GM04504 (cell line): Measurements from ENCODE around the gene TAF11L12.
"Not testable (repeated sequence)": the region's sequence is repeated elsewhere in the genome, so short reads cannot be mapped to it uniquely, and the experiment has no call there.

Source experiments
- DNase-seq: peaks from one replicate; pipeline ENCODE4 v3.0.0-alpha.2; 2012; ENCODE audit warnings: low read depth

Gene TAF11L12

DNA sequence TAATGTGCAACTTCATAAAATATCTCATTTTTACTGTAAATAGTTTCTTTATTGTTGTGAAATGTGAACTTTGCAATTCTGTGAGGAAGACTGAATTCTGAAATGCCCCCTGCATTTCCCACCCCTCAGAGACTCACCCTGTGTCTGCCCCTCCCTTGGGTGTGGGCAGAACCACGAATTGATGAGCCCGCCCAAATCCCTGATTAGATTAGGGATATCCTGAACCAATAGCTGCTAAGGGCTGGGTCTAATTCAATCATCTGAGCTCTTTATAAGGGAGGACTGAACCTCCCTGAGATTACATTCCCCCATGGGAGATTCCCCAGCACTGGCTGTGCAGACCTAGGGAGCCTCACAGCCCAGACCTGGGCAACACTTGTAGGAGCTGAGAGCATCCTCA is at the start of gene TAF11L12:
Gene TAF11L12 (plus strand): TSS at position 301 of the 400 bp plus-strand sequence.
- not testable (repeated sequence) for DNase-seq

GRCh38 chr5:17585658-17586057 is 24.5 kb upstream of the TAF11L12 start, which contains the start of gene TAF11L7:
TAF11L7 (minus strand) TSS chr5:17585758.
- DNase-seq = not testable (repeated sequence)

DNA sequence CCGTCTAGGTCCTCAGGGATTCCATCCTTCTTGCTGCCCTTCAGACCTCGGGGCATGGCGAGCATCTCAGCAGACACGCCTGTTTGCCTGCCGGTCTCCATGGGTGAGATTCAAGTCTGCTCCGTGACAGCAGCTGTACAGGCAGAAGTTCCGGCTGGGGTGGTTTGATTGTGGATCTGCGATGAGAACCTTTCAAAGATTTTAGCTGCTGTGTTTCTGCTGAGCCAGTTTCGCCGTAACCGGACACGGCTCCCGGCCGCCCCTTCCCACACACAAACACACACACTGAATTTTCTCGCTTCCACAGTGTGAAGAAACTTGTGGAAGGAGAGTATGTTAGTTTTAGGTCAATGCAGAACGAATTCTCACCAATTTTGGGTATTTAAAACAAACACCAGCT is 19.3 kb upstream of the TAF11L12 start, which contains the start of gene TAF11L8:
Gene TAF11L8 (minus strand): TSS at position 101 of the 400 bp plus-strand sequence.
- not testable (repeated sequence) for DNase-seq

- not testable (repeated sequence) for DNase-seq
Observed at GRCh38 chr5:17594255-17594654, 15.9 kb upstream of the TAF11L12 start, which contains the start of gene TAF11L9. TAF11L9 (minus strand) TSS chr5:17594394.

GRCh38 chr5:17597728-17598127 is 12.5 kb upstream of the TAF11L12 start, which contains the start of gene TAF11L10:
TAF11L10 (minus strand) TSS chr5:17597828.
- DNase-seq = not testable (repeated sequence)

GRCh38 chr5:17603880-17604279 is 6.3 kb upstream of the TAF11L12 start, which contains the start of gene TAF11L11:
TAF11L11 (plus strand) TSS chr5:17604183.
- DNase-seq = not testable (repeated sequence)

- DNase-seq = no peak
Observed at GRCh38 chr5:17604951-17605350, 5.2 kb upstream of the TAF11L12 start.

GRCh38 chr5:17607461-17607860 is 2.7 kb upstream of the TAF11L12 start:
- DNase-seq = not testable (repeated sequence)

- DNase-seq = no peak
Observed at GRCh38 chr5:17614872-17615605, 4.8 kb downstream of the TAF11L12 start.

GRCh38 chr5:17619354-17619753 is 9.2 kb downstream of the TAF11L12 start:
- DNase-seq = no peak

- DNase-seq = no peak
Observed at GRCh38 chr5:17620627-17621026, 10.4 kb downstream of the TAF11L12 start.

DNA sequence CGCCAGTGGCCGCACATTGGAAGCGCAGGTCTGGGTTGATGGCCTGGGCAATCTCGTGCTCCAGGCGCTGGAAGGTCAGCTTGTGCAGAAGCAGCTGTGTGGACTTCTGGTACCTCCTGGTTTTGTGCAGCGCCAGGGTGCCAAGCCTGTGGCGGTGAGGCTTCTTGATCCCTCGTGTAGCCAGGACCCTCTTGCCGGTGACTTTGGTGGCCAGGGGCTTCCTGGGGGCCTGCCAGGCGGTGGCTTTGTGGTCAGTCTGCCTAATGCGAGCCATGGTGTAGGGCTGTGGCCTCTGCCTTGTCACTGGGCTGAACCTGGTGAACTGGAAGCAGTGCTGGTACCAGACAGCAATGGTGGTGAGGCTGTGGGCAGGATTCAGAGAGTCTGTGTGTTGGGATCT is 15.5 kb downstream of the TAF11L12 start:
- no peak for DNase-seq

DNA sequence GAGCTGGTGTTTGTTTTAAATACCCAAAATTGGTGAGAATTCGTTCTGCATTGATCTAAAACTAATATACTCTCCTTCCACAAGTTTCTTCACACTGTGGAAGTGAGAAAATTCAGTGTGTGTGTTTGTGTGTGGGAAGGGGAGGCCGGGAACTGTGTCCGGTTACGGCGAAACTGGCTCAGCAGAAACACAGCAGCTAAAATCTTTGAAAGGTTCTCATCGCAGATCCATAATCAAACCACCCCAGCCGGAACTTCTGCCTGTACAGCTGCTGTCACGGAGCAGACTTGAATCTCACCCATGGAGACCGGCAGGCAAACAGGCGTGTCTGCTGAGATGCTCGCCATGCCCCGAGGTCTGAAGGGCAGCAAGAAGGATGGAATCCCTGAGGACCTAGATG is 21.6 kb downstream of the TAF11L12 start, which contains the start of gene TAF11L13:
Gene TAF11L13 (plus strand): TSS at position 301 of the 400 bp plus-strand sequence.
- DNase-seq = not testable (repeated sequence)

- DNase-seq = no peak
Observed at GRCh38 chr5:17634160-17634559, 24.0 kb downstream of the TAF11L12 start, which contains the start of gene TAF11L14. TAF11L14 (plus strand) TSS chr5:17634460.

GRCh38 chr5:17649232-17649631 is 39.0 kb downstream of the TAF11L12 start:
- DNase-seq = not testable (repeated sequence)

GRCh38 chr5:17655201-17655759 is 45.1 kb downstream of the TAF11L12 start:
- not testable (repeated sequence) for DNase-seq

GRCh38 chr5:17655921-17656320 is 45.7 kb downstream of the TAF11L12 start:
- DNase-seq = no peak
